GM18873 (cell line): Measurements from ENCODE around the gene CACNA1D.

Experiments used
- ATAC-seq: cut with Tn5 transposase; IDR thresholded peaks from one replicate; pipeline ENCODE4 v1.9.1; 2021; ENCODE audit warnings: mild to moderate bottlenecking, moderate library complexity, moderate number of reproducible peaks; ENCODE audit not compliant: unreplicated experiment, low FRiP score

Gene CACNA1D

DNA sequence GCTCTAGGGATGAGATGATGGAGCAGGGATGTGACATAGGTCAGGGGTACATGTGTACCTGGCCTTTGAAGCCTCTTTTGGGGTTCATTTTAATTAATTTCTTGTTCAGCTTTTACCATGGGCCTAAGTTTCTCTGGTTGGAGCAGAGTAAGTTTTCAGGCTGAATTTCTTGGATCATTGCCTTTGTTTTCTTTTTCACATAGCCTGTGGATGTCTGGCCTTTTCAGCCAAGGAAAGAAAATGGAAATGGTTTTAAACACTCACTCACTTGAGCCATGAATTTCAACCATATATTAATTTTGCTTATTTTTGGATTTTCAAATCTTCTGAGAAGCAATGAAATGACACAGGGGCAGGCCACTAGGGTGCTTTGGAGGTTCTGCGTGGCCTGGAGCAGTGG lies 30.2 kb downstream of the CACNA1D start:
- ATAC-seq: no peak

DNA sequence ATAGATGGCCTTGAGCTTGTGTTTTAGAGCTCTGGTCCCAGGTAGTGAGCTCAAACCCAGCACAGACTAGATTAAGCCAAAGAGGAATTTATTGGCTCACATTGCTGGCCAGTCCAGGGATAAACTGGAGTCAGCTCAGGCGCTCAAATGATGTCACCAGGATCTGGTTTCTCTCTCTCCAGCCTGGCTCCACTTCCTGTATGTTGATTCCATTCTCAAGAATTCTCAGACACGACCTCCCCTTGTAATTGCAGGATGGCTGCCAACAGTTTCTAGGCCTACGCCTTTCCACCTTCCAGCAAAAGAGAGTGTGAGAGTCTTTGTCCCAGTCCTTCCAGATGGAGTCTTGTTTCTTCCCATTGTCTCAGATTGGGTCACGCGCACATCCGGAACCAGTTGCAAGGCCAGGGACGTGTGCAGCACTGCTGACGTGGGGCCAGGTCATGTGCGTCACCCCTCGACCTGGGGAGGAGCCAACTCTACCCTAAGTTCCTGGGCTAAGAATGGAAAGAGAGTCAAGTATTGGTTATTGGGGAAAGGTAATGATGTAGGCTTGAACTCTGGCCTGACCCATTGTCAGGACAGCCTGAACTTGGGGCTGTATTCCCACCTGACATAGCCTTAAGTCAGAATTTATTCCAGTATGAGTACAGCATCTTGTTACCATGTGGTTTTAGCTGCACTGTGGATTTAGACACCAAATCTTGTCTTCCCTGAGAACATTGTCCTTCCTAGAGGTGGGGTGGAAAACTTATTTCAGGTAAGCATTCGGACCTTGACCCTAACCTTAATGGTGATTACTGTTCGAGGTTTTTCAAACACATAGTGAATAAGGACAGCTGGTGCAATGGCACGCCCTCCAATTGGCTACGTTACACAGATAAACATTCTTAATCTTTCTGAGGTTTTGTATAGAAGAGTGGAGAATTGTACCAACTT lies 31.6 kb downstream of the CACNA1D start:
- no peak for ATAC-seq

DNA sequence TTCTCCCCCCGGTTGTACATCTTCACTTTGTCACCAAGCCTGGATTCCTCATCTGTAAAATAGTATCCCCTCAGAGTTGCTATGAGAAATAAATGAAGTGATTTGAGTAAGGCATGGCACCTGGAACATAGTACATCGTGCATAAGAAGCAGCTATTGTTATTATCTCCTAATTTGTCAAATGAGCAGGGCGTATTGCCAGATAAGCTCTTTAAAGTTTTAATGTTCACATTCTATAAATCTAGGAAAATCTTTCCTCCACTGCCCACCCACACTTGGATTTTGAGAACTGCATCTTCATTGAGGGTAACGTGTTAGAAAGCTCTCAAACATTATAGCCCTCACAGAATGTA lies 32.3 kb downstream of the CACNA1D start:
- no peak for ATAC-seq

DNA sequence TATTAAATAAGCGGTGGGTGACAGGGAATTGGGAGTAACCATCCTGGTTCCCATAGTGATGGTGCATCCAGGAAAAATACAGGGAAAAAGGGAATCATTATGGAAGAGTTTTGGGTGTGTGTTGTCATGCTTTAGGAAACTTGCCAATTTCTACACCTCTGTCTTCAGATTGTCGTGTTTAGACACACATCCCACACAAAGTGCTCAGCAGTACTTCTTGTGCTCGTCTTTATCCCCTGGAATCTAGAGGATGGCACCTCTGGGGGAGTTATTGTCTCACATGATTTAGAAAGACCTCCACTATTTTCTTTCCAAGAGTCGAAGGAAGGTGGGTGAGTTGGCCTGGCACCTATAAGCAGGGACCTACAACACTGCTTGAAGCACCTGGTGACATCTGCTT lies 35.8 kb downstream of the CACNA1D start:
- ATAC-seq: no peak

DNA sequence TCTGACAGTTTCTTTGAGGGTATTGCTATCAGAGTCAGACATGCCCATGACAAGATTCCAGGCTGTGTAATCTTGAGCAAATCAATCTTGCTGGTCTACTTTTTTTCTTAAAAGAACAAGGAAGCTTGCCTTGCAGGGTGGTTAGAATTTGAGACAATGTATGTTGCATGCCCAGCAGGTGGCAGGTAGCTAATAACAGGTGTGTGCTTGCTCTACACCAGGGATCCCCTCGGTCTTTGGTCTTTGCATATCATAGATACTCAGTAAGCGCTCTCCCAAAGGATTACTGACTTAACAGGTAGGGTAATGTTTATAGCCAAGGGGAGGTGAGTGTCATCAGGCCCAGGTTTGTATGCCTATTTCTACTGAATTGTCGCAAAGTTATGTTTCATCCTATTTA lies 37.3 kb downstream of the CACNA1D start:
- ATAC-seq: no peak

DNA sequence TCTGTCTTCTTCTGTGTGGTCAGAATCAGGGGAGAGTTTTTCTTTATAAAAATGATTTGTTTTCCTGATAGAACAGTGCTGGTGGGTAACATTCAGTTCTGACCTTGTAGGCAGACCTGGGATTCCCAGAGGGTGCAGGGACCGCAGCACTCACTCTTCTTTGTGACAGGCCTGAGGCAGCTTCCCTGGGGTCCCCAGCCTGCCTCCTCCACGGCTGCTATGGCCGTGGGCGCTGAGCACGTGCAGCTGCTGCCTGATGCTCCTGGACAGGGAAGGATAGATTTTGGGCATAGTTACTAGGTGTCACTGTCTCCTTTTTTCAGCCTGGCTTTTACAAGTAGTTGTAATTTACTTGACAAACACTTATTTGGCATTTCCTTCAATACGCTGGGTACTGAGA lies 39.1 kb downstream of the CACNA1D start:
- no peak for ATAC-seq

DNA sequence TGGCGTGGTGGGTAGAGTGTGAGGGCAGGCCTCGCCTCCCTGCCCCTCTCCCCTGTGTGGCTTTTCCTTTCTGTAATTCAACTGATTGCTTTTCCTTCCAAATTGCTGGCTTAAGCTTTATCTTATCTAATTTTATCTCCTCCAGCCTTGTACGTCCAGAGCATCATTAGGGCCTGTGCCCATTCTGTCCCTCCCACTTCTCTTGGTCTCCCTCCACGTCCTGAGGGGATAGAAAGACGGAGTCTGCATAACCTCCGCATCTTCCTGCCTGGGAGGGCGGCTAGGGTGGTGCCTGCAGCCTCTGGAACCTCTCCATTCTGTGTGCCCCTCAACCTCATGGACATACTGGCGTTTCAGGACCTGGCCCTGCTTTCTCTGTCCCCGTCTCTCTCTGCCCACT lies 39.8 kb downstream of the CACNA1D start:
- no peak for ATAC-seq

DNA sequence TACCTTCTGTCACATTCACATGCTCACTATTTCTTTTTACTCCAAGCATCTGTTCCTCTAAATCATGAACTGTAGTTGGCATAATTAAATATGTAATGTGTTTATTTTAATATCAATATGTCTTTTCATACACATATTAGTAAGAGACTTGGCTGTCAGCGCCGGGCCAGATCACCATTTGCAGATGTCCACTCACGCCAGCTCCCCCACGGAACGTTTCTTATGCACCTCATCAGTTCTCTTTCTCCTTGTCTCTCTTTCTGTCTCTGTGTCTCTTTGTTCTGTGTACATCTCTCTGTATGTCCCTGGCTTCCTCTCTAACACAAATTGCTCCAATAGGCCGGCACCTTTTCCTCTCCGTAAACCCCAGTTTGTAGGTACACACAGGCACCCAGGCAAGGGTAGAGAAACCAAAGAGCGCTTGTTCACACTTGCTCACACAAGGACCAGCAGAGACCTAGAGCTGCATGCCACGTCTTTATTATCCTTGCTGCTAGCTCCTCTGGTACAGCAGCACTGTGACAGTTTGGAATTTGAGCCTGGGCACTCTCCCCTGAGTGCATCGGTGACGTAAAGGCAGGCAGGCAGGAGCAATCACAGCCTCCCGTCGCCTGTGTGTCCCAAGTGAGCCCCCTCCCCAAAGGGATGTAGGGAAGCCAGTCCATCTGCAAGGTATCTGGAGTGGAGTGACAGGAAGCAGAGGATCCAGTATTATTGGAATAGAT lies 40.4 kb downstream of the CACNA1D start:
- ATAC-seq: no peak

DNA sequence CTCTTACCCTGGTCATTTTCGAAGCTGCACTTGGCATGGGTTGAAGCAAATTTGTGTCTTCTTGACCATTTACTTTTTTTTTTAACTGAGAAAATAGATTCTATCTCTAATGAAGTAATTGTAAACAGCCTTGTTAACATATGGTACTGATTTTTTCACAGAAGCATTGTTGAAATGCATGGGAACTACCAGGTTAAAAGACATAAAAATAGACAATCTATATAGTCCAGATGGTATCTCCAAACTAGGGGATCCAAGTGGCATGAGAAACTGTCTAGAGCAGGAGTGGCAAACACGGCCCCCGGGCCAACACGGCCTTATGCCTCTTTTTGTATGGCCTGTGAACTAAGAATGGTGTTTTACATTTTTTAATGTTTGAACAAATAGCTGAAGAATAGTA lies 41.9 kb downstream of the CACNA1D start:
- no peak for ATAC-seq

DNA sequence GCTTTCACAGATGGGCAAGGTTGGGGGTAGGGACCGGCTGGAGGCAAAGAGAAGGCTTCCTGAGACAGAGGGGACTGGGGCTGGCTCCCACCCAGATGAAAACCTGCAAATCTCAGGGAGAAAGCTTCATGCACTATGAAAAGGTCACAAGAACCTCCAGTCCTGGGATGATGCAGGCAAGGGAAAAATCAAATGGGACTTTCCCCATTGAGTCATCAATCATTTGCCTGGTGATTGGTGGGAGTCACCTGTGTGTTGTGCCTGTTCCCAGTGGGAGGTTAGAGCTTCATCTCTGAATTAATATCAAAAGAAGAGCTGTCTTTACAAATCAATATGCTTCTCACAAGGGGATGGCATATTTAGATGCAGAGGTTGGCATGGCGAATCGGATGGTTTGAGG lies 49.9 kb downstream of the CACNA1D start:
- ATAC-seq: no peak

DNA sequence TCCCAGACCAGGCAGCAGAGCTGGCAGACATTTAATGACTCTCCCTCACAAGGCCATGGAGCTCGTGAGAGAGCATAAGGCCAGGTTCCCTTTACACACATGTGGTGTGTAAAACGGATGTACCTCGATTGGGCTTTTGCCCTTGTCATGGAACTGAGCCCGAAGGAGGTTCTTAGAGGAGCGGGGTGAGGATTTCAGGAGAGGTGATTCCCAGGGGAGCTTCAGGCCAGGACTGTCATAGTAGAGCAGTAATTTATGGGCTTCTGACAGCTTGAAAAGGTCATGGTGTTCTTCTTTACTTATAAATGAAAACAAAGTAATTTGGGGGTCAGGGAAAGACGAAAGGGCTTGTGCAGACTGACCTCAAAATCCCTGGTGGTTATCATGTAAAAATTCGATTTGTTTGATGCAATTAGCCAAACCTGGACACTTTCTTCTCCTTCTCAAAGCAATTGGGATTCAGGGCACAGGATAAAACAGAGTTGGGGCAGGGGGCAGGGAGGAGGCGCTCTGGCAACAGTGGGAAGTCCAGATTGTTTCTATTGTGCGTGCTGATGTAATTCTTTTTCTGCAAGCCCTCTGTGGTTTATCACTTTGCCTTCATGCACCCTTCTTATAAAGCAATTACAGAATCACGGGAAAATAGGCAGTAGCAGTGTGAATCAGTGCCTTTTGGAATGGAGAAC lies 51.0 kb downstream of the CACNA1D start:
- ATAC-seq: no peak

DNA sequence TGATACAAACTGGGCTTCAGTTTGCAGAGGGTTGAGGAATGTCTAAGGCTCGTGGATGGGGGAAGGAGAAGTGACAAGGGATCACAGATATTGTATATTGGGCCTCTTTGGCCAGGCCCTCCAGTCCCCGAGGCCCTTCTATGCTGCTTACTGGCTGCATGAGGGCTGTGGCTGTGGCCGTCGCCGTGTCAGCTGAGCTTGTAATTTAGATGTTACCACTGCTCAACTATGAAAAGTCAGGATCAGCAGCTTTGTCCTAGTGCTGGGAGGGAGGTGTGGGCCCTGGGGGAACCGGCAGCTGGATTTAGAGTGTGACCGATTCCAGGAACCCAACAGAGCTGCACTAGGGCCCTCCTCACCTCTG lies 51.6 kb downstream of the CACNA1D start:
- no peak for ATAC-seq

DNA sequence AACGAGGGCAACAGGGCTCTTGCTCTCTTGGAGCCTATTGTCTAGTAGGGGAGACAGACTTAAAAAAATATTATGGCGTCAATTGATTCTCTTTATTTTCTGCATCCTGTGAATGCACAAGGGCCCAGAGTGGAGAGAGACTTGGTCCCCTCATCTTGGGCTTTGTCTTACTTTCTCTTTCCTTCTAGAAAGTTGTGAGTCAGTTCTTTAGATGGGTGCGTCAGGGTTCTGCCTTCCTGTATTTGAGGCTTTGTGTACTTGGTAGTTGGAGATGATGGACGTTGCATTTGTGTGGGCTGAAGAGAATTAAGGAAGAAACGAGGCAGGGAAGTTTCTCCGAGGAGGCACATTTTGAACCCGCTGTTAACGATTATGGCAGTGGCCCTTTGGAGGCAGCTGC lies 52.9 kb downstream of the CACNA1D start:
- no peak for ATAC-seq

DNA sequence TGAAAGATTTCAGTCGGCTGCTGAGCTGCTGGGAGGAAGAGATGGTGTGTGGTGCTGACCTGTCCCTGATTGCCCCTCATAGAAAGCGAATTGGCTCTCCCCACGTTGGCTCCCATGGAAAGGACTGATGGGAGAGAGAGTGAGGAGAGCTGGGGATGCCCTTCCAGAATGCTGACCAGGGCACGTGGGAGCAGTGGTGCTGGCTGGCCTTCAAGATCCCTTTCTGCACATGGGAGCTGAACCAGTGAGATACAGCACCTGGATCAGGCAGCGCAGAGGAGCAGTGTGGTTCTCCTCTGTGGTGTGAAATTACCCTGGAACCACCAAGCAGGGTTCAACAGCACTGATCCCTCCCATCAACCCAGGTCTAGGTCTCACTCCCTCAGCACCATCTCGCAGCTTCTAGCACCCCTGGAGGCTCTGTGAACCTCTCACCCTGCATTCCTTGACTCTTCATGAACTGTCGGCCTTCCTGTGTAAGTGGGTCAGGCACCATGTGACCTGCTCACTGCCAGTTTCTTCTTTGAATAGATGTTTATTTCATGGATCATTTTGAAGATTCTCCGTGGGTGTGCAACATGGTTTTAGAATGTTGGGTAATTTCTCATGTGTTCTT lies 55.7 kb downstream of the CACNA1D start:
- no peak for ATAC-seq

DNA sequence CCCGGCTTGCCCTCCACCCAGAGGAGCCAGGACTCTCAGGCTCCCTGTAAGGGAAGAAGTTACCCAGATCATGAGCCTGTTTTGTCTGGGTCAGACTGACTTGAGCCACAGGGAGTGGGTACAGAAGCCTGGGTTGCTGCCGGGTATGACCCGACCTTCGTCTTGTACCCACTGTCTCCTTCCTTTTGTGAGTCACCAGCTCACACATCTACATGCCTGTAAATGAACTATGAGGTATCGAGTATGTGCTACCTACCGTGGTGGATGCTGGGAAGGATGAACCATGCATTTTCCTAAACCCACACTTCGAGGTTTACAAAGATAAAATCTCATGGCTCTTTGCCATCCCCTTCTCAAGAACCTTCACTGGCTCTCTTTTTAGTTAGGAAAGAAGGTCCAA lies 56.9 kb downstream of the CACNA1D start:
- ATAC-seq: no peak

DNA sequence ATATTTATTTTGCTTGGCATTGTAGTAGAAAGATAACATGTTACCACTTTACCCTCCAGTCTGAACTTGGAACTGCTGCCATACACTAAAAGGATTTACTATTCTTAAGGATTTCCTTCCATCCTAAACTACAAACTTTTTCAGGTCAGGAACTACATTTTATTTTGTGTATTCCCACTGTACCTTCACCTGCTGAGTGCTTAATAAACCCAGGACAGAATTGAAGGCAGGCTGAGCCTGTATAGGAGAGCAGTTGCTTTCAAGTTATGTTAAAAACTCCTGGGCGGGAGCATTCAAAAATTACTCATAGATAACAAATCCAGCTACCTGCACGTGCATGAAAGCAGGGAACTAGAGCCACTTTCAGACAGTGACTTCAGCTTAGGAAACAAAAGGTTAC lies 58.3 kb downstream of the CACNA1D start:
- ATAC-seq: no peak

DNA sequence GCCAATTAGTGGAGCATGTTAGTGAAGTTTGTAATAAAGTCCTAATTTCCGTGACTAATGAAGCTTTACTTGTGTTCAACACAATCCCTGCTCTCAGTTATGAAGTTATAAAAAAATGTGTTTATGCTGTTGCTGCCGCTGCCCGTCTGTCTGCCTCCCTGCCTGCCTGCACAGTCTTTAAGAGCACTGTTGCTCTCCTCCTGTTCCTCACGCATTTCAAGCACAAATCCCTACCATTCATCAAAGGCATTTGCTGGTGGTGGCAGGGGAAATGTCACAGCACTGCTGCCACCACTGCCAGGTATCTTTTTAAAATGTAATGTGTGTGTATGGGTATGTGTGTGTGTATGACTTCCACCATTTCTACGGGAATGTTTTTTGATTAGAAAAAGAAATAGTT lies 58.8 kb downstream of the CACNA1D start:
- ATAC-seq: no peak

DNA sequence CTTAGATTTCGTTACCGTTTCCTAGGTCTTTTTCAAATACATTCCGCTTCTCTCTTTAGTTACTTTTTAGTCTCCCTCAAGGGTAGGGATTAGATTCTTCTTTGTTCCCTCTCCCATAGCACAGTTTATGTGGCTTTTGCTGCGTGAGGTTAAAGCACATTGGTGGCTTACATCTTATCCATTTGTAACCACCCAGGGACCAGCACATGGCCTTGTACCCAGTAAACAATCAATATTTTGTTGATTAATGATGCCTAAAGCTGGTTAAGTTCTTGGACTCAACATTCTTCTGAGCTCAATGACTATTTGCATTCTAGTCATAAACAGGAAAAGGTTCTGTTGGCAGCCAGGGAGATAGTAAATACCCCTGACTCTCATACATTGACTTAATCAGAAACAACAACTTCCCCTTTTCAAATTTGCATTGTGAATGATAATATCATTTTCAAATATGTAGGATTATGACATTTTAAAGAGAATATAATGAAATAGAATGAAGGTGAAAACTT lies 60.2 kb downstream of the CACNA1D start:
- ATAC-seq: peak; percentile 74

DNA sequence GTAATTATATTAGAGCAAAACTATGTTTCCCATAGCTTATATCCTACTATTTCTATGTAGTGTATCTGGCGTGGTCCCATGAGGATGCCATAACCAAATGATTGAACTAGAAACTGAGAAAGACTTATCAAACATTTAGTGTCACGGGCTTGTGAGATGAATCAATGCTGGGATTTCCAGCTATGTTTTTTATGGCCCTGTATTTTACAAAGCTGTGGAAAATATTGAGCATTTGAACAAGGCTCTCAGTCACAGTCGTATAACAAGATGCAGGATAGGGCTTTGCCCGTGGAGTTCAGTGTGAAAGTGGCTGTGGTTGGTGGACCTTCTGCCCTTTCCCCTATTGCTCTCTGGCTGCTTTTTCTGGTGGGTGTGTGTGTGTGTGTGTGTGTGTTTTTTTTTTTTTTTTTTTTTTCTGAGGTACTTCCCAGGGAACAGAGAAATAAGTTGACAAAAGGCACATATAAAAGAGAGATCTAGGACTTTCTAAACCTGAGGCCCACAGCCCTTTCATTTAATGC lies 60.7 kb downstream of the CACNA1D start:
- ATAC-seq: peak; percentile 51

DNA sequence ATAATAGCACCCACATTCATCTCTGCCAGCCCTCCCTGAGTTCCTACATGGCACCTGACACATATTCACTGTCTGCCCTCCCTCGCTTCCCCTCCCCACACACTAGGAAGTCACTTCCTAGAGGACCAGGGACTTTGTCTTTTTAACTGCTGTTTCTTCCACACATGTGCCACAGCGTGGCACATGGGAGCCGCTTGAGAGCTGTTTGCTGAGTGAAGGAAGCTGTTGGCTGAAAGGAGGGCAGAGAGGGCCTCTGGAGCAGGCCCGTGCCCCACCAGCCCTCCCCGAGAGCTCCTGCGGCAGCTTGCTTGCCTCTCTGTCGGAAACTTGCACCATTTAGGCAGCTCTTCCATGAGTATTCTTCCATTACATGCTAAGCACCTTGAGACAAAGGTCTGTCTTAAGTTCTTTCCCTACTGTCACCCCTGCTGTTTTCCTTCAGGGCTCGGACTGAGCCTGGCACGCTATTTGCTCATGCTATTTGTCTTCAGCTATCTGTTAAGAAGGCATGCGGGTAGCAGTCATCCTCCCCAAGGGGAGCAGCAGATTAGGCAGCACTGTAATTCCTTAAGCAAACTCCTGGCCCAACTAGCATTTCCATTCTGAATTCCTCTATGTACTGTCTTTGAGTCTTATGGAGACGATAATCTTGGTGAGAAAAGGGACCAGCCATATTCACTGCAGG lies 72.2 kb downstream of the CACNA1D start:
- ATAC-seq: no peak
